GM18517 (cell line): ENCODE data around the gene CCHCR1.
"Not testable (repeated sequence)": the region's sequence is repeated elsewhere in the genome, so short reads cannot be mapped to it uniquely, and the experiment has no call there.

Experiments
- ATAC-seq: cut with Tn5 transposase; IDR thresholded peaks from one replicate; pipeline ENCODE4 v1.9.1; 2021; ENCODE audit warnings: mild to moderate bottlenecking, moderate library complexity; ENCODE audit not compliant: unreplicated experiment

CCHCR1 gene

DNA sequence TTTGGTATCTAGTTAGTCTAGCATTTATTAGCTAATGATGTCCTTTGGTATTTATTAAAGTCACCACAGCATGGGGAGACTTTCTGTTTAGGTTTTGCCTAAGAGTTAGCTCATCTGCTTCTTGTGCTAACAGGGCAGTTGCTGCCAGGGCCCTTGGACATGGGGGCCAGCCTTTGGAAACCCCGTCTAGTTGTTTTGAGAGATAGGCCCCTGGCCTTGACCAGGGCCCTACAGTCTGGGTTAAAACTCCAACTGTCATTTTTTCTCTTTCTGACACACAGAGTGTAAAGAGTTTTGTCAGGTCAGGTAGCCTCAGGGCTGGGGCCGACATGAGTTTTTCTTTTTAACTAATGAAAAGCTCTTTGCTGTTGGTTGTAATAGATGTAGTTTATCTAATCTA, 25.7 kb upstream of the CCHCR1 start:
- ATAC-seq, result not testable (repeated sequence)

DNA sequence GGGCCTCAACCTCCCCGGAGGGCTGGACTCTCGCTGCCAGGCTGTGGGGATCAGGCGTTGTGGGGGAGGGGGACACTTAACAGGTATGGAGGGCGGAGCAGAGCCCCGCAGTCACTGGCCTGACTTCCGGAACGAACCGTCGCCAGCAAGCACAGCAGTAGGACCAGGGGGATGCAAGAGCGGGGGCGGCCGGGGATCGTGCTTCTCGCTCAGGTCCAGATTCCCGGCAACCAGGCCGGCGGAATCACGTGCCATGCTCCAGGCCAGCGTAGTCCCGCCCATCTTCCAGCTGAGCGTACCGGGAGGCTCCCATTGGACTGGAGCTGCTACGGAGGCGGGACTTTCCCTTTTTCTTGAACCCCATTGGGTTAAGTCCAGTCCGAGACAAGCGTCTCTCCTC, 22.9 kb upstream of the CCHCR1 start:
- no peak for ATAC-seq

DNA sequence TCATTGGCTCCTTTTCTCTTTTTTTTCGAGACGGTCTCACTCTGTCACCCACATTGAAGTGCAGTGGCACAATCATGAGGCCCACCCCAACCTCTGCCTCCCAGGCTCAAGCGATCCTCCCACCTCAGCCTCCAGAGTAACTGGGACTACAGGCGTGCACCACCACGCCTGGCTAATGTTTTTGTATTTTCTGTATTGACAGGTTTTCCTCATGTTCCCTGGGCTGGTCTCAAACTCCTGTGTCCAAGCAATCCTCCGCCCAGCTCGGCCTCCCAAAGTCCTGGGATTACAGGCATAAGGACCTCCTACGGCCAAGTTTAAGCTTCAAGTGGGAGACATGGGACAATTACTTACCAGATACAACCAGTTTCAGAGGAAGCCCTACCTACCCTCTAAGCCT, 22.3 kb upstream of the CCHCR1 start:
- no peak for ATAC-seq

DNA sequence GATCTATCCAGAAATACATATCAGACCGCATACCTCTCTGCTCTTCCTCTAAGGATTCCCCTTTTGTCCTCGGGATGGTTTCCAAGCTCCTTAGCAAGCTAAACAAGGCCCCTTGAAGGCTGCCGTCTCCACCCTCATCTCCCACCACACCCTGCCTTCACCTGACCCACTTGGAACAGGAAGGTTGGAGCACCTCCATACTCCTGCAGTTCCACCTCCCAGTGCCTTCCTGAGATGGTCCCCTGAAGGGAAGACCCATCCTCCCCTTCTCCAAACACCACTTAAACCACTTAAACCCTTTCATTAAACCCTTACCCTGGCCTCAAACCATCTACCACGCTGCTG, 21.4 kb upstream of the CCHCR1 start:
- ATAC-seq, result no peak

DNA sequence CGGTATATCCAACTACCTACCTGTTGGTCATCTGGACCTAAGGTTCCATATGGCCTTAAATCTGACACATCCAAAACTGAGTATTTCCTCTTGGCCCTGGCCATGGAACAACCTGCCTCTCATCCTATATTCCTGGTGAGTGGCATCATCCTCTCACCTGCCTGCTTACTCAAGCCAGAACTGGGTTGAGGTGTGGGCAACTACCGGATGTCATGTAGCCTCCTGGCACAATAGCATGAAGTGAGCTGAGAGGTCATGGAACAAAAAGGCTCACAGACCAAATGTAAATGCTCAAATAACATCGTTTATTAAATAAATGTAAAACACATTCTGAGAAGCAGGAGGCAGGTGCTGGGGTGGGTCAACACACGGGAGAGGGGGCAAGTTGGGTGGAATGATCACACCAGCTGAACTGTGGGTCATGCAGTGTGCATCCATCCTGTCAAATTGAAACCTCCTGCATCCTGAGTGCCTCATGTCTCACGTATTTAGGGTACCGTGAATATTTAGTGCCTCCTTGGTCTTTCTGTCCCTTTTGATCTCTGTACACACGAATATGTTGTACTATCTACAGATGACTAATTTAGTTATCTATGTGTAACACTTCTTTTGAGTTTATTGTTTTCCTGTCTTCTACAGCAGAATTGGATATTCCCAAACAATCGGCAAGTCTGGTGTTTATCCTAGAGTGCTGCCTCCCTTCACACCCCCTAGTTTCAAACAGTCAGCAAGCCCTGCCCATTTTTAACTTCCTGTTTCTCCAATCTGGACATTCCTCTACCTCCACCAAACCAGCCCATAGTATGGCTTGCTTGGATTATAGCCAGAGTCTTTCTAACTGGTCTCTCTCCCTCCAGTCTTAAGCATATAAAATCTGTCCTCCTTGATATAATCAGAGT, 20.8 kb upstream of the CCHCR1 start:
- no peak for ATAC-seq

DNA sequence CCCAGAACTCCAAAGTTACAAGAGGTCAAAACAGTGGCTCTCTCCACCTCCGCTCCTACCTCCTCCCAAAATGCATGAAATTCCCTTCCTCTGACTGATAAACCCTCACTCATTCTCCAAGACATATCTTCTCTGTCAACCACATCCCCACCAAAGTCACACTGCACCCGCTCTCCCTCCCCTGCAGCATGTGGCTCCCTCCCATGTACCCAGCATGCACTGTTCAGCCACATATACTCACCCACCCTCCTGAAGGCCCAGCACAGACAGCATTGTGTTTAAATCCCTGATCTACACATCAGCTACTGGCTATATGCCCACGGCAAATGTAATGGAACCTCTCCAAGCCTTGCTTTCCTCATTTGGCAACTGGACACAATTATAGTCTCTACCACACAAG, 18.4 kb upstream of the CCHCR1 start:
- ATAC-seq, result no peak

DNA sequence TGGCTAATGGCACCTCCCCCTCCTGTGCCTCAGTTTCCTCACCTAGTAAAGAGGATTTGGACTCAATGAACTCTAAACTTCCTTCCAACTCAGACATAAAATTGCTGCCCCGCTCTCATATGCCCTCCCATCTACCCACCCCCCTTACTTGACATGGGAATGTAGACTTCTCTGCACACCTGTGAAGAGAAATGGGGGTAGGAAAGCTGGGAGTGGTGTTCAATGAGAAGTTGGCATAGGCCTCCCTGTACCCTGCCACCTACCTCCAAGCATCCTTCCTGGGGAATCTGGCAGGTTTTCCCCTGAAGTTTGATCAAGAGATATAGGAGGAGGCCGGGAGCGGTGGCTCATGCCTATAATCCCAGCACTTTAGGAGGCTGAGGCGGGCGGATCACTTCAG, 16.8 kb upstream of the CCHCR1 start:
- no peak for ATAC-seq

DNA sequence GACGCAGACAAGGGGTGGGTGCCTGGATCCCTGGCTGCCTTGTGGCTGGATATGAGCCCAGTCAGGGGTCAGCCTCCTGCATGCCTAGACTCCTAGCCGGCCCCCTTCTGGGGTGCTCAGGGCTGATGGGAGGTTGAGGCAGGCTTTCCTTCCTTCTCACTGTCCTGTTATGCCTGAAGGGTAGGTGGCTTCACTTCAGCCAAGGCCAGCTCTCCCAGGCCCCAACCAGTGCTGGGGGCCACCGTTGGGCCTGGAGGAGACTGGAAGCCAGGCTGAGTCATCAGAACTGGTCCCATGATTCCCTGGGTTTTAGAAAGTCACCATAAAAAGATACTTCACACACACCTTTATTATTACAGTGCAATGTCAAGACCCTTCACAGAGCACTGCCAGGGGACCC, 15.8 kb upstream of the CCHCR1 start:
- ATAC-seq, result no peak

DNA sequence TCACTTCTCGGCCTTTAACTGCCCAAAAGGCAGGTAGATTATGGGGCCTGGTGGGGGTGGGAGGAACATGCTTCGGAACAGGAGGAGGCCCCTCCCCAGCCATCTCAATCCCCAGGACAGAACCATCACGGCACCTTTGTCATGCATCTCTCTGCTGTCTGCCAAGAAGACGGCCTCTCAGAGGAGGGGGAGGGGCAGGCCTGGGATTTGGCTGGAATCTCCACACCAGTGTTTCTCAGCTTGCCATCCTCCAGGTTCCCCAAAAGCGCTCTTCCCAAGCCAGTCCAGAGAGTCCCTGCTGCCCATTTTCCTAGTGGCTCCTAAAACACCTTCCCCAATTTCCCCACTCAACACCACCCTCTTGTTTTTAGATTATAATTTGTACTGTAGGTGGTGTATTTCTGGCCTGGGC, 15.4 kb upstream of the CCHCR1 start:
- no peak for ATAC-seq

DNA sequence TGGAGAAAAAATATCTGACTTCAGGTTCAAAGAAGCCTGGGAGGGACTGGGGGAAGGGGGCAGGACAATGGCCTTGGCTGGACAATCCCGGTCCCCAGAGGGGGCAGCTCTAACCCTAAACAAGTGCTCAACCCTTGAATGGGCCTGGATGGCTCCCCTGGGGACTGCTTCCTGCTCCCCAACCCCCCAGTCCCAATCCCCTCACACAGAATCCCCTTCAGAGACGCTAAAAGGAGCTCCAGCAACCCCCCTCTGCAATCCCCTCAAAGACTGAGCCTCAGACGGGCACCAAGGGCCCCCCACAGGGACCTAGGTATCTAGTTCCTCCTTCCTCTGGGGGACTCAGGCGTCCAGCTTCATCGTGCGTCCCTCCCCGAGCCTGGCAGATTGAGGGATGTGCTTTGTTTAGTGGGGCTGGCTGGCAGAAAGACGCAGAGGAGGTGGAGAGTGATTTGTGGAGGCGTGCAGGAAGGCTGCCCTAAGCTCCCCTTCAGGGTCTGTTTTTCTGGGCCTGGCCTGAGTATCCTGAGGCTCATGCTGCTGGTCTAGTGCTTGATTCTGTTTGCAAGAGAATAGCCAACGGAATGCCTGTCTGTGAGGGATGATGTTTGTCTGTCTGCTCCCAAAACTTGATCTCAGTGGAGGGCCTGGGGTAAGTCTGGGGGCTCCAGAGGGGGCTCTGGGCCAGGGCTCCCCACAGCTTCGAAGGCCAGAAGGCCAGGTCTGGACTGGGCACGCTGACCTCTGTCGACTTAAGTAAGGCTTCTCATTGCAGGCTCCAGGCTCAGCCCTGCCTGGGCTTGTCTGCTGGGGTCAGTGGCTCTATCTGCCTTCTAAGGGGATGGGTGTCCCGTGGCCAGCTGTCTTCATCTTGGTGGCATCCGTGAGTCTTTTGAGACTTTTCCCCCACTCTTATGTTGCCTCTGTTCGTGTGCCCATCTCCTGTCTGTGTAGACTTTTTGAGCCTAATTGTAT, 14.6 kb upstream of the CCHCR1 start:
- ATAC-seq, result no peak

DNA sequence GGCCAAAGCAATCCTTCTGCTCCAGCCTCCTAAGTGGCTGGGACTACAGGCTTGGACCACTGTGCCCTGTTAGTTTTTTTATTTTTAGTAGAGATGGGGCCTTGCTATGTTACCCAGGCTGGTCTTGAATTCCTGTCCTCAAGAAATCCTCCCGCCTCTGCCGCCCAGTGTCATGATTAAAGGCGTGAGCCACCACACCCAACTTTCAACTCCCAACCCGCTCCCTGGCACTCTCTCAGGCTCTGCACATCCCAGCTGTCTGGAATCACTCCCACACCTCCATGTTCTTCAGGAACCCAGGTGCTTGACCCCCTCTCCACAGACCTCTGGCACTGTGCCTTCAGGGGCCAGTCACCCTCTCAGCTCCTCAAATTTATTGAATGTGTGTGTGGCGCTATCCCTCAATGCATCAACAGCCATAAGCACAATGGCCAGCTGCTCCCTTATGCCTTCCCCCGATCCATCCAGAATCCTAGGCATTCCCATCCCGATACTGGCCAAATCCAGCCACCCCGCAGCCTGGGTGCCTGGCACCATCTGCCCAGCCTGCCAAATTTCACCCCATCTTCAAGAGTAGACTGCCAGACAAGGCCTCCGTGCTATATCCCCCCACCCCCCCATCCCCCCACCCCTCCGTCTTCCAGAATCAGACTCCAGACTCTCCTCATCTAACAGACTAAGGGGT, 13.5 kb upstream of the CCHCR1 start:
- no peak for ATAC-seq

DNA sequence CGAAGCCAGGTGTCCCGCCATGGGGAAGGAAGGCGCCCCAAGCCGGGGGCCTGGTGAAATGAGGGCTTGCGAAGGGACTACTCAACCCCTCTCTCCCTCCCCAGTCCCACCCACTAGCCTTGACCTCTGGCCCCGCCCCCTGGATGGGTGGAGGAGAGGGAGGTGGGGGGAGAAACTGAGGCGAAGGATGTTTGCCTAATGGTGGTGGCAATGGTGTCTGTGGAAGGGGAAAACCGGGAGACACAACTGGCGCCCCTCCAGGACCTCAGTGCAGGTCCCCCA, 12.9 kb upstream of the CCHCR1 start, which contains the start of gene POU5F1:
POU5F1 (minus strand) TSS at position 83 of the 282 bp plus-strand sequence; CDS start at position 21, 62 bp downstream.
- ATAC-seq, result no peak

DNA sequence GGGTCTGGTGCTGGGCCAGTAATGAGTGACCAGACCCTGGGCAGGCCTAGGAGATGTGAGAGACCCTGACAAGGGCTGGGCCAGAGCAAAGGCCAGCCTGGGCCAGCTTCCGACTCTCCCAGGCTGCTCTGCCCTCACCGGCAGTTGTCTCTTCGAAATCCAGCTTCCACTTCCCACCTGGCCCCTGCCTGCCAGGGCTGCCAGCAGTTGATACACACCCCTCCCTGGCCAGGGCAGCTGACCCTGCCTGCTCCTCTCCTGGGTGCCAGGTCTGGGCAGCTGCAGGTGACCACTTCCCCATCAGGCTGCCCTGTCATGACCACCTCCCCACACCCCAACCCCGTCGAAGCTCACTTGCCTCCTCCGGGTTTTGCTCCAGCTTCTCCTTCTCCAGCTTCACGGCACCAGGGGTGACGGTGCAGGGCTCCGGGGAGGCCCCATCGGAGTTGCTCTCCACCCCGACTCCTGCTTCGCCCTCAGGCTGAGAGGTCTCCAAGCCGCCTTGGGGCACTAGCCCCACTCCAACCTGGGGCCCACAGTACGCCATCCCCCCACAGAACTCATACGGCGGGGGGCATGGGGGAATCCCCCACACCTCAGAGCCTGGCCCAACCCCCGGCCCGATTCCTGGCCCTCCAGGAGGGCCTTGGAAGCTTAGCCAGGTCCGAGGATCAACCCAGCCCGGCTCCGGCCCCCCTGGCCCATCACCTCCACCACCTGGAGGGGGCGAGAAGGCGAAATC, 12.4 kb upstream of the CCHCR1 start:
- ATAC-seq, result not testable (repeated sequence)

DNA sequence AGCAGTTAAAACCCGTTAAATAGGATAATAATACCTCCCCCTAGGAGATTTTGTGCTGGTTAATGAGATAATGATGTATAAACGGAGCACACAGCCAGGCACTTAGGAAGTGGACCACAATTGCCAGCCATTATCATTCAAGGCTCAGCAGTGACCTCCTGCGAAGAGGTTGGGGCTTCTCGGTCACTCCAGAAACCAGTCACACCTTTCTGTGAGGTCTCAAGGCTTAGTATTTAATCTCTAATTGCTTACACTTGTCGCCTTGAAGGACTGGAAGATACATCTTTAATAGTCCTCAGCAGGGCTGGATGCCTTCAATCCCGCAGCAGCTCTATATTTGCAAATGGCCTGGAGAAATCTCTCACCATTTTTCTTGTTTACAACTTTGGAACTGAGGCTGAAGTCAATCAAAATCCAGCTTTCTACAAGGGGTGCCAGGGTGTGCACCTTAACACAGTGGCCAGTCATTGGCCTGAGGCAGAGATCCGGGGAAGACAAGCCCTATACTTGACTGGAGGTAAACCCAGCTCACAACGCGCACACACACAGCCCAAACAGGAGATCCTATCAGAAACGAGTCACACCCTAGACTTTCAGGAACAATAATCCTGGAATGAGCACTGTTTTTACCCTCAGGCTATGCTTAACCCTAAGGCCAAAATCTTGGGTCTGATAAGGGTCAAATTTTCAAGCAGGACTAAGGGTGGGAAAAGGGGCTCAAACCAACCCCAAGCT, 11.7 kb upstream of the CCHCR1 start:
- no peak for ATAC-seq

DNA sequence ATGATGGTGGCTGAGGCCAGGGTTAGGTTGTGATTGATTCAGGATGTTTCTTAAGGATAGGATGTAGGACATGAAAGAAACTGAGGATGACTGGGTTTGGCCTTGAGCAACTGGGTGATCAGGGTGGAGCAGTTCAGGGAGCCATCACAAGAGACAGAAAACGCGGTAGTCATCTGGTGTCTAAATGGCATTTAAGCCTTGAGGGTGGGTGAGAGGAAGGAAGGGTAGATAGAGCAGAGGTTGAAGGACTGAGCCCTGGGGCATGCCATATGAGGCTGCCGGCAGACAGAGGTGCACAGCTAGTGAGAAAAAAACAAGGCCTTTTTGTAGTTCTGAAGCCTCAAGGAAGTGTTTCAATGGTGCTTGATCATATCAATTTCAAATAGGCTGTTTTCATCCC, 11.0 kb upstream of the CCHCR1 start:
- ATAC-seq, result no peak

DNA sequence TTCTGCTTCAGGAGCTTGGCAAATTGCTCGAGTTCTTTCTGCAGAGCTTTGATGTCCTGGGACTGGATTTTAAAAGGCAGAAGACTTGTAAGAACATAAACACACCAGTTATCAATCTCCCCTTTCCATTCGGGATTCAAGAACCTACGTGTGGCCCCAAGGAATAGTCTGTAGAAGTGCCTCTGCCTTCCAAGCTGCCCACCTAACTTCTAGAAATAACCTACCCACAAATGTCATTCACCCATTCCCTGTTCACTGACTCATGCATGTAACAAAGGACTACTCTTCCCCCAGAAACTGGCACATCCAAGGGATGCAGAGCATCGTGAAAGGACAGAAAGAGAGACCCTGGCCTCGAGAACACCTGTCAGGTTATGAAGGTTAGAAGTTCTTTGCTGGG, 8.4 kb upstream of the CCHCR1 start:
- no peak for ATAC-seq

DNA sequence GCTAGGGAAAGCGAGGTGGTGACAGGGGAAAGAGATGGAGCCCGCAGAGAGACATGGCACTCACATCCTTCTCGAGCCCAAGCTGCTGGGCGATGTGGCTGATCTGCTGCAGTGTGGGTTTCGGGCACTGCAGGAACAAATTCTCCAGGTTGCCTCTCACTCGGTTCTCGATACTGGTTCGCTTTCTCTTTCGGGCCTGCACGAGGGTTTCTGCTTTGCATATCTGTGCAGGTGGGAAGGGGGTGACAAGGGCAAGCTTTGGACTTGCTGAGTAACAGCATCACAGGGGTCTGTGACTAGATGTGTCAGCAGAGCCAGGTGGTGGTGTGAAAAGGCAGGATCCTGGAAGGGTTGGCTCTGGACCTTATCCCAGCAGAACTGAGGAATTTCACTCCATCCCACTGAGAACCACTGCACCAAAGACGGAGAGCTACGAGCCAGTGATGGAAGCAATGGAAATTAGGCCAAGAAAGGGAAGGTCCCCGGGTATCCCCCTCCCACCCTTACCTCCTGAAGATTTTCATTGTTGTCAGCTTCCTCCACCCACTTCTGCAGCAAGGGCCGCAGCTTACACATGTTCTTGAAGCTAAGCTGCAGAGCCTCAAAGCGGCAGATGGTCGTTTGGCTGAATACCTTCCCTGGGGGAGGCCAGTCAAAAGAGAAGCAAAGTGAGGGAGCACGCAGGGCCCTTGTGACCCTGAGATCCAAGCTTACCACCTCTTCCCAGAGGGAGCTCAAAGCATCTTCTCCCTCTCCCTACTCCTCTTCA, 7.6 kb upstream of the CCHCR1 start:
- peak; percentile 81 for ATAC-seq

DNA sequence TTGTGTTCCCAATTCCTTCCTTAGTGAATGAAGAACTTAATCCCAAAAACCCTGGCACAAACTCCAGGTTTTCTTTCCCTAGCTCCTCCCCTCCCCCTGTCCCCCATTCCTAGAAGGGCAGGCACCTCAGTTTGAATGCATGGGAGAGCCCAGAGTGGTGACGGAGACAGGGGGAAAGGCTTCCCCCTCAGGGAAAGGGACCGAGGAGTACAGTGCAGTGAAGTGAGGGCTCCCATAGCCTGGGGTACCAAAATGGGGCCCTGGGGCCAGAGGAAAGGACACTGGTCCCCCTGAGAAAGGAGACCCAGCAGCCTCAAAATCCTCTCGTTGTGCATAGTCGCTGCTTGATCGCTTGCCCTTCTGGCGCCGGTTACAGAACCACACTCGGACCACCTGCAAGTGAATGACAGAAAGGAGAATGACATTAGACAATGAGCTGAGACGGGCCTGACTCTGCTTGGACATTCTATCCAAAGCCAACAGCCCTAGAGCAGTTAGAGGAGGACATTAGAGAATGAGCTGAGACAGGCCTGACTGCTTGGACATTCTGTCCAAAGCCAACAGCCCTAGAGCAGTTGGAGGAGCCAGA, 7.0 kb upstream of the CCHCR1 start:
- not testable (repeated sequence) for ATAC-seq

DNA sequence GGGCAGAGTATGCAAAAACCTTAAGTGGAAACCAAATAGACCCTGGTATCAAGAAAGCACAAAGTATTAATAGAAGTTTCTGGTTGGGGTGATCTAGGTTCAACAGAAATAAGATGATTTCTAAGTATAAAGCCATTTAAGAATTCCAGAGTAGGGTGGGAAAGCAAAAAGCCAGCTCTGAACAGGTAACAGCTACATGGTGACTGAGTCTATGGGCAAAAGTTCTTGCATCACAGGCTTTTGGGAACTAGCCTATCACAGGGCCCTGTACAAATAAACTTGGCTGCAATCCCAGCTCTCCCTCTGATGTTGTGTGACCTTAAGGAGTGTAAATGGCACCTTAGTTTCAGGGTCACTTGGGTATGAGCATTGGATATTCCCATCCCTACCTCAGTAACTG, 6.3 kb upstream of the CCHCR1 start:
- no peak for ATAC-seq
